NCI-H748 (cell line): ENCODE data around the gene ZFP3.
"Not testable (repeated sequence)": the region's sequence is repeated elsewhere in the genome, so short reads cannot be mapped to it uniquely, and the experiment has no call there.

Source experiments
- DNase-seq: peaks from one replicate; lab custom pipeline; 2025; ENCODE audit not compliant: unreplicated experiment; lab: John Stamatoyannopoulos, UW

The ZFP3 gene

GRCh38 chr17:5077275-5077674 is 992 bp upstream of the ZFP3 start:
- DNase-seq, result not testable (repeated sequence)

GRCh38 chr17:5077781-5078105 is 524 bp upstream of the ZFP3 start:
- DNase-seq, result no peak

- DNase-seq, result no peak
Observed at GRCh38 chr17:5080591-5080990, 2.3 kb downstream of the ZFP3 start.

- DNase-seq, result no peak
Observed at GRCh38 chr17:5092218-5093010, 14.1 kb downstream of the ZFP3 start.

- no peak for DNase-seq
Observed at GRCh38 chr17:5096731-5097100, 18.4 kb downstream of the ZFP3 start.

- peak; percentile 98 for DNase-seq
Observed at GRCh38 chr17:5097101-5097834, 19.0 kb downstream of the ZFP3 start.

- DNase-seq, result no peak
Observed at GRCh38 chr17:5099271-5099670, 21.0 kb downstream of the ZFP3 start.

GRCh38 chr17:5100832-5101231 is 22.6 kb downstream of the ZFP3 start:
- DNase-seq, result no peak

- DNase-seq, result peak; percentile 69
Observed at GRCh38 chr17:5110816-5111215, 32.5 kb downstream of the ZFP3 start.

GRCh38 chr17:5111402-5112204 is 33.3 kb downstream of the ZFP3 start, which contains the start of gene ZNF232:
TSS of gene ZNF232 (minus strand) at chr17:5111878. CDS start at chr17:5111822, 56 bp downstream.
- DNase-seq, result peak; percentile 99

GRCh38 chr17:5115673-5116651 is 37.7 kb downstream of the ZFP3 start, which contains the start of gene USP6:
TSS of gene USP6 (plus strand) at chr17:5116032. CDS start at chr17:5130368, 14,336 bp downstream.
- DNase-seq, result peak; percentile 39

GRCh38 chr17:5118219-5118618 is 40.0 kb downstream of the ZFP3 start:
- DNase-seq, result no peak

- DNase-seq, result no peak
Observed at GRCh38 chr17:5120036-5120435, 41.8 kb downstream of the ZFP3 start.

- DNase-seq, result not testable (repeated sequence)
Observed at GRCh38 chr17:5120436-5121185, 42.3 kb downstream of the ZFP3 start.

- DNase-seq, result no peak
Observed at GRCh38 chr17:5121186-5121841, 43.0 kb downstream of the ZFP3 start.

GRCh38 chr17:5122056-5122455 is 43.8 kb downstream of the ZFP3 start:
- not testable (repeated sequence) for DNase-seq

- peak; percentile 80 for DNase-seq
Observed at GRCh38 chr17:5122586-5123342, 44.5 kb downstream of the ZFP3 start.
